ENCODE data around the gene USP40. TPM values are rescaled to one million over a fixed set of nuclear protein-coding genes. Genes with fewer than 3 reads are reported as not detected.

The USP40 gene
- total and polyA plus RNA-seq, 9 of the 15 experiments (the other 6 are each of a cell fraction or from before 2014, with no cell fraction given), result 5.5 to 15.0 (median 9.3) TPM

GRCh38 chr2:233546101-233546500 lies 20.5 kb downstream of the USP40 start:
- Histone ChIP-seq H3K9me1 (ENCODE audit: control insufficient read depth, insufficient read depth, low read length) (no peaks in the 10 kb centered on the region), H3K36me3 (ENCODE audit: control insufficient read depth, insufficient read depth, low read length) (peaks cover 9% of the 10 kb centered on the region; the same call in 2 of the 3 replicates), H3K9ac (ENCODE audit: insufficient read depth in 1 of 2, low read depth in 2 of 2, low read length in 2 of 2) (no peak overlapping the region), H3K4me2 (ENCODE audit: insufficient read depth, low read length) (no peak overlapping the region), H3K27ac (ENCODE audit: extremely low read depth, low read depth, low read length) (no peak overlapping the region), H2AFZ (ENCODE audit: low read depth, low read length) (no peak overlapping the region), H3K27me3 (ENCODE audit: control insufficient read depth in 2 of 2, insufficient read depth in 2 of 2, low read length in 2 of 2) (no peaks in the 10 kb centered on the region), H3K4me3 (no peak overlapping the region), H3K9me3 (replicated peaks; ENCODE audit: control insufficient read depth, insufficient read depth, low read depth, low read length) (no peaks in the 10 kb centered on the region), H4K20me1 (replicated peaks; ENCODE audit: control insufficient read depth, insufficient read depth, low read length) (no peaks in the 10 kb centered on the region), H3K79me2 (ENCODE audit: control insufficient read depth, insufficient read depth, low read length) (no peaks in the 10 kb centered on the region), H3K4me1 (replicated peaks in 1 of 2; ENCODE audit: control insufficient read depth in 2 of 2, insufficient read depth in 2 of 2, low read length in 2 of 2) (no peaks in the 10 kb centered on the region)
- TF ChIP-seq BCOR (IDR thresholded peaks at IDR 0.05) (no peak), CHD2 (IDR thresholded peaks at IDR 0.05; ENCODE audit: low read depth, low read length) (no peak), SPI1 (IDR thresholded peaks at IDR 0.05; ENCODE audit: borderline replicate concordance, low read depth, low read length) (no peak), ZNF583 (CRISPR knock-in tag; IDR thresholded peaks at IDR 0.05) (no peak), ZNF507 (tag; conservative IDR thresholded peaks at IDR 0.05) (no peak), NFIC (IDR thresholded peaks at IDR 0.05) (no peak), SAP30 (IDR thresholded peaks at IDR 0.05; ENCODE audit: borderline replicate concordance, insufficient read depth, low read depth, low read length, poor library complexity, severe bottlenecking) (no peak), ARNT (IDR thresholded peaks at IDR 0.05) (no peak), TCF7L2 (IDR thresholded peaks at IDR 0.05; ENCODE audit: low read depth, low read length) (no peak)
- TF ChIP-seq, protein P1, sequence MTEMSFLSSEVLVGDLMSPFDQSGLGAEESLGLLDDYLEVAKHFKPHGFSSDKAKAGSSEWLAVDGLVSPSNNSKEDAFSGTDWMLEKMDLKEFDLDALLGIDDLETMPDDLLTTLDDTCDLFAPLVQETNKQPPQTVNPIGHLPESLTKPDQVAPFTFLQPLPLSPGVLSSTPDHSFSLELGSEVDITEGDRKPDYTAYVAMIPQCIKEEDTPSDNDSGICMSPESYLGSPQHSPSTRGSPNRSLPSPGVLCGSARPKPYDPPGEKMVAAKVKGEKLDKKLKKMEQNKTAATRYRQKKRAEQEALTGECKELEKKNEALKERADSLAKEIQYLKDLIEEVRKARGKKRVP (CRISPR knock-in tag; IDR thresholded peaks at IDR 0.05), result no peak
- TF ChIP-seq, protein P2, sequence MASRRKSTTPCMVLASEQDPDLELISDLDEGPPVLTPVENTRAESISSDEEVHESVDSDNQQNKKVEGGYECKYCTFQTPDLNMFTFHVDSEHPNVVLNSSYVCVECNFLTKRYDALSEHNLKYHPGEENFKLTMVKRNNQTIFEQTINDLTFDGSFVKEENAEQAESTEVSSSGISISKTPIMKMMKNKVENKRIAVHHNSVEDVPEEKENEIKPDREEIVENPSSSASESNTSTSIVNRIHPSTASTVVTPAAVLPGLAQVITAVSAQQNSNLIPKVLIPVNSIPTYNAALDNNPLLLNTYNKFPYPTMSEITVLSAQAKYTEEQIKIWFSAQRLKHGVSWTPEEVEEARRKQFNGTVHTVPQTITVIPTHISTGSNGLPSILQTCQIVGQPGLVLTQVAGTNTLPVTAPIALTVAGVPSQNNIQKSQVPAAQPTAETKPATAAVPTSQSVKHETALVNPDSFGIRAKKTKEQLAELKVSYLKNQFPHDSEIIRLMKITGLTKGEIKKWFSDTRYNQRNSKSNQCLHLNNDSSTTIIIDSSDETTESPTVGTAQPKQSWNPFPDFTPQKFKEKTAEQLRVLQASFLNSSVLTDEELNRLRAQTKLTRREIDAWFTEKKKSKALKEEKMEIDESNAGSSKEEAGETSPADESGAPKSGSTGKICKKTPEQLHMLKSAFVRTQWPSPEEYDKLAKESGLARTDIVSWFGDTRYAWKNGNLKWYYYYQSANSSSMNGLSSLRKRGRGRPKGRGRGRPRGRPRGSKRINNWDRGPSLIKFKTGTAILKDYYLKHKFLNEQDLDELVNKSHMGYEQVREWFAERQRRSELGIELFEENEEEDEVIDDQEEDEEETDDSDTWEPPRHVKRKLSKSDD (conservative IDR thresholded peaks at IDR 0.05; ENCODE audit: low read length), result no peak
- ChIA-PET POLR2A (no interaction called here), CTCF (ENCODE audit: low intra/inter-chr PET ratio) (no interaction called here)
- no TSS peak for BruUV-seq (replicated peaks)
- no peak for FAIRE-seq
- intact Hi-C loops (cut with micrococcal nuclease) (no loop called here), in situ Hi-C loops (cut with MboI) (no loop called here)
- no peak for ATAC-seq
- DNase-seq (ENCODE audit: extremely low read depth in 1 of 4, low spot score in 3 of 4), result no peak
